AG09319 (cell line): ENCODE measurements around the gene PRR22.

Source experiments
- DNase-seq: peaks from one replicate; pipeline ENCODE4 v3.0.0-alpha.2; 2010; ENCODE audit warnings: low read depth; ENCODE audit errors: extremely low read depth
- CTCF ChIP-seq: IDR thresholded peaks from 2 replicates; pipeline ENCODE4 v1.5.1; 2011; ENCODE audit warnings: low read depth, mild to moderate bottlenecking, inconsistent platforms, low read length, moderate library complexity

Gene PRR22

GRCh38 chr19:5804516-5805461, 20.2 kb upstream of the PRR22 start, which contains the start of gene NRTN:
Gene NRTN, plus strand, starts transcription at chr19:5805067. Its CDS starts 19,099 bp downstream, at chr19:5824166.
- no peak for TF ChIP-seq CTCF
- no peak for DNase-seq

GRCh38 chr19:5803752-5804515, 19.4 kb upstream of the PRR22 start:
- peak; percentile 37 for DNase-seq
- TF ChIP-seq CTCF, result peak; percentile 87

GRCh38 chr19:5803441-5803751, 18.9 kb upstream of the PRR22 start:
- no peak for TF ChIP-seq CTCF
- no peak for DNase-seq

- no peak for TF ChIP-seq CTCF
- no peak for DNase-seq
Observed at GRCh38 chr19:5801796-5802619, 17.5 kb upstream of the PRR22 start.

GRCh38 chr19:5800361-5801270, 16.1 kb upstream of the PRR22 start:
- no peak for TF ChIP-seq CTCF
- DNase-seq, result no peak
